Hepatic stellate cell (primary cell): ENCODE data around the gene CLCNKB.
"Not testable (repeated sequence)": the region's sequence is repeated elsewhere in the genome, so short reads cannot be mapped to it uniquely, and the experiment has no call there.

Experiments
- DNase-seq: peaks from one replicate; pipeline ENCODE4 v3.0.0; 2011; ENCODE audit warnings: low spot score

CLCNKB gene

GRCh38 chr1:16061266-16061665, 17.7 kb downstream of the CLCNKB start:
- no peak for DNase-seq

GRCh38 chr1:16061989-16062686, 18.6 kb downstream of the CLCNKB start:
- DNase-seq = not testable (repeated sequence)

GRCh38 chr1:16062687-16063075, 19.1 kb downstream of the CLCNKB start:
- not testable (repeated sequence) for DNase-seq

- DNase-seq = no peak
Measured at GRCh38 chr1:16063226-16063829, 19.7 kb downstream of the CLCNKB start.

GRCh38 chr1:16063921-16064320, 20.3 kb downstream of the CLCNKB start:
- no peak for DNase-seq

GRCh38 chr1:16064536-16065268, 21.1 kb downstream of the CLCNKB start:
- DNase-seq = no peak

- DNase-seq = no peak
Measured at GRCh38 chr1:16065269-16065576, 21.6 kb downstream of the CLCNKB start.

- no peak for DNase-seq
Measured at GRCh38 chr1:16066245-16066644, 22.7 kb downstream of the CLCNKB start.

- DNase-seq = no peak
Measured at GRCh38 chr1:16067127-16067768, 23.7 kb downstream of the CLCNKB start.

- no peak for DNase-seq
Measured at GRCh38 chr1:16067933-16068332, 24.4 kb downstream of the CLCNKB start.

GRCh38 chr1:16068356-16069270, 25.0 kb downstream of the CLCNKB start:
- peak; percentile 74 for DNase-seq

GRCh38 chr1:16070640-16071355, 27.2 kb downstream of the CLCNKB start:
- DNase-seq = no peak

- no peak for DNase-seq
Measured at GRCh38 chr1:16071614-16072013, 28.0 kb downstream of the CLCNKB start.

GRCh38 chr1:16072095-16072494, 28.5 kb downstream of the CLCNKB start:
- DNase-seq = no peak

- DNase-seq = no peak
Measured at GRCh38 chr1:16072616-16073484, 29.3 kb downstream of the CLCNKB start.

- DNase-seq = peak; percentile 78
Measured at GRCh38 chr1:16073490-16074119, 30.0 kb downstream of the CLCNKB start, which contains the start of gene FAM131C. Gene FAM131C, minus strand, starts transcription at chr1:16073651. Its CDS starts 209 bp downstream, at chr1:16073442.

GRCh38 chr1:16074217-16074616, 30.6 kb downstream of the CLCNKB start:
- DNase-seq = no peak

- peak; percentile 80 for DNase-seq
Measured at GRCh38 chr1:16075337-16076030, 31.9 kb downstream of the CLCNKB start.
